SU-DHL-6 (cell line): ENCODE data around the gene GRIN2D.

ENCODE experiments used
- H2AFZ ChIP-seq: fragments of 200-600 bp; sonication (generic); 2 replicates; pipeline ENCODE4 v1.6.1; 2014; ENCODE audit warnings: low read depth, mild to moderate bottlenecking, moderate library complexity, mixed read lengths, antibody characterized with exemption, low read length; ENCODE audit not compliant: severe bottlenecking
- H3F3A ChIP-seq: fragments of 200-600 bp; shearing (Covaris generic); 2 replicates; pipeline ENCODE4 v1.6.0; 2016; ENCODE audit warnings: antibody characterized with exemption, mild to moderate bottlenecking; ENCODE audit not compliant: insufficient read depth
- H3K27ac ChIP-seq: fragments of 200-600 bp; sonication (generic); 2 replicates; pipeline ENCODE4 v1.5.1; 2016; ENCODE audit warnings: low read depth, mild to moderate bottlenecking, low read length, moderate library complexity, mixed read lengths
- H3K27me3 ChIP-seq: fragments of 200-600 bp; sonication (generic), shearing (Covaris generic); 2 replicates; pipeline ENCODE4 v1.6.0; 2014; ENCODE audit warnings: mild to moderate bottlenecking, low read length
- H3K36me3 ChIP-seq: fragments of 200-600 bp; sonication (generic); 2 replicates; pipeline ENCODE4 v1.6.1; 2014; ENCODE audit warnings: mild to moderate bottlenecking, low read length, mixed read lengths
- H3K4me2 ChIP-seq: fragments of 300-600, 200-600 bp; shearing (Covaris generic), sonication (generic); 2 replicates; pipeline ENCODE4 v1.6.0; 2014; ENCODE audit warnings: low read length, low read depth, mild to moderate bottlenecking; ENCODE audit not compliant: poor library complexity, severe bottlenecking
- H3K4me3 ChIP-seq: fragments of 200-600 bp; sonication (generic); 2 replicates; pipeline ENCODE4 v1.5.1; 2014; ENCODE audit warnings: antibody characterized with exemption, low read length, mild to moderate bottlenecking, mixed read lengths; ENCODE audit not compliant: insufficient read depth, poor library complexity, severe bottlenecking
- H3K79me2 ChIP-seq: fragments of 200-600 bp; sonication (generic); 2 replicates; pipeline ENCODE4 v1.6.1; 2014; ENCODE audit warnings: mild to moderate bottlenecking, low read length, moderate library complexity; ENCODE audit not compliant: insufficient read depth
- H3K9ac ChIP-seq: fragments of 200-600 bp; sonication (generic); 2 replicates; pipeline ENCODE4 v1.7.0; 2014; ENCODE audit warnings: mild to moderate bottlenecking, low read length
- H3K9me2 ChIP-seq: fragments of 200-600 bp; sonication (generic); replicated peaks from 2 replicates; pipeline ENCODE4 v1.6.1; 2014; ENCODE audit warnings: low read length; ENCODE audit not compliant: insufficient read depth
- H3K9me3 ChIP-seq: fragments of 200-600 bp; sonication (generic); 2 replicates; pipeline ENCODE4 v1.6.1; 2014; ENCODE audit warnings: low read length, mixed read lengths; ENCODE audit not compliant: insufficient read depth
- H4K20me1 ChIP-seq: fragments of 200-600 bp; sonication (generic); 2 replicates; pipeline ENCODE4 v1.6.1; 2014; ENCODE audit warnings: low read depth, mild to moderate bottlenecking, antibody characterized with exemption, low read length, moderate library complexity, mixed read lengths
- CTCF ChIP-seq: fragments of 200-600 bp; sonication (generic); IDR thresholded peaks from one replicate; pipeline ENCODE4 v1.5.1; 2017; ENCODE audit warnings: antibody characterized with exemption, mild to moderate bottlenecking, low read length, moderate library complexity; ENCODE audit not compliant: insufficient read depth, poor library complexity, severe bottlenecking
- EZH2phosphoT487 ChIP-seq: fragments of 200-600 bp; sonication (generic), shearing (Covaris generic); conservative IDR thresholded peaks from 2 replicates; pipeline ENCODE4 v1.6.1; 2018; ENCODE audit warnings: mild to moderate bottlenecking, antibody characterized with exemption, low read length, moderate library complexity, mixed read lengths

GRIN2D gene

GRCh38 chr19:48400018-48400742 lies 6.7 kb downstream of the GRIN2D start:
- Histone ChIP-seq H3K36me3 (no peaks in the 10 kb centered on the region), H2AFZ (no peak overlapping the region), H3K9me2 (no peaks in the 10 kb centered on the region), H3F3A (no peaks in the 10 kb centered on the region; the same call in 1 of the 2 replicates), H3K9ac (no peak overlapping the region), H3K27me3 (no peaks in the 10 kb centered on the region), H3K4me3 (no peak overlapping the region), H3K79me2 (no peaks in the 10 kb centered on the region), H3K9me3 (no peaks in the 10 kb centered on the region), H4K20me1 (no peaks in the 10 kb centered on the region), H3K4me2 (peak overlapping the region; percentile 14), H3K27ac (no peak overlapping the region)
- TF ChIP-seq CTCF (no peak), EZH2phosphoT487 (no peak)

- Histone ChIP-seq H3K36me3 (no peaks in the 10 kb centered on the region), H3K4me2 (no peak overlapping the region), H3K27me3 (no peaks in the 10 kb centered on the region), H3K9me2 (no peaks in the 10 kb centered on the region), H3K79me2 (no peaks in the 10 kb centered on the region), H3F3A (no peaks in the 10 kb centered on the region; the same call in 1 of the 2 replicates), H2AFZ (no peak overlapping the region), H3K27ac (no peak overlapping the region), H3K9ac (no peak overlapping the region), H3K4me3 (no peak overlapping the region), H4K20me1 (no peaks in the 10 kb centered on the region), H3K9me3 (no peaks in the 10 kb centered on the region)
- TF ChIP-seq CTCF (no peak), EZH2phosphoT487 (no peak)
Observed at GRCh38 chr19:48401287-48401686, 7.8 kb downstream of the GRIN2D start.

- no peak overlapping the region for H3K4me2 ChIP-seq
- H3K4me3 ChIP-seq = no peak overlapping the region
- no peaks in the 10 kb centered on the region for H3K36me3 ChIP-seq
Observed at GRCh38 chr19:48403606-48404005, 10.1 kb downstream of the GRIN2D start.

More at GRCh38 chr19:48403606-48404005, 10.1 kb downstream of the GRIN2D start:
- Histone ChIP-seq H4K20me1 (no peaks in the 10 kb centered on the region), H3K9me2 (no peaks in the 10 kb centered on the region), H3K79me2 (no peaks in the 10 kb centered on the region), H3K9me3 (no peaks in the 10 kb centered on the region), H3K9ac (no peak overlapping the region), H3F3A (no peaks in the 10 kb centered on the region; the same call in 1 of the 2 replicates), H3K27ac (no peak overlapping the region), H2AFZ (no peak overlapping the region), H3K27me3 (no peaks in the 10 kb centered on the region)
- no peak for TF ChIP-seq CTCF
- no peak for TF ChIP-seq EZH2phosphoT487
